Activated CD4-positive, alpha-beta memory T cell treated with anti-CD3 and anti-CD28 coated beads for 36 hours (primary cell): ENCODE data around the gene OCA2. TPM values are rescaled to one million over a fixed set of nuclear protein-coding genes. Genes with fewer than 3 reads are reported as not detected.
"Not testable (repeated sequence)": the region's sequence is repeated elsewhere in the genome, so short reads cannot be mapped to it uniquely, and the experiment has no call there.

ENCODE experiments used
- CTCF ChIA-PET: fragments of 350-600 bp; sonication (Branson Sonifier 250); formaldehyde crosslinking; loops from one replicate; lab custom pipeline; 2021; ENCODE audit warnings: antibody characterized with exemption, inconsistent platforms; lab: Charles Lee
- POLR2A ChIA-PET: fragments of 350-600 bp; sonication (Branson Sonifier 250); formaldehyde crosslinking; loops from one replicate; lab custom pipeline; 2021; ENCODE audit warnings: antibody characterized with exemption; lab: Charles Lee
- DNase-seq: peaks from one replicate; pipeline ENCODE4 v3.0.0-alpha.2; 2020
- H3K27ac Mint-ChIP-seq: one replicate; pipeline ENCODE4 v1.8.0; 2021; ENCODE audit warnings: mixed read lengths
- H3K27me3 Mint-ChIP-seq: one replicate; pipeline ENCODE4 v1.8.0; 2021; ENCODE audit warnings: mixed read lengths
- H3K36me3 Mint-ChIP-seq: one replicate; pipeline ENCODE4 v1.8.0; 2021; ENCODE audit warnings: mixed read lengths
- H3K4me1 Mint-ChIP-seq: one replicate; pipeline ENCODE4 v1.8.0; 2021; ENCODE audit warnings: low read depth, mixed read lengths
- H3K4me3 Mint-ChIP-seq: one replicate; pipeline ENCODE4 v1.8.0; 2021; ENCODE audit warnings: mild to moderate bottlenecking, mixed read lengths
- H3K9me3 Mint-ChIP-seq: one replicate; pipeline ENCODE4 v1.8.0; 2021; ENCODE audit warnings: mixed read lengths
- intact Hi-C: fragments of 100-400 bp; cut with micrococcal nuclease; formaldehyde crosslinking; loops from one replicate; pipeline ENCODE4 v1.15.1; 2023
- total RNA-seq, 2 experiments: library from RNA; stranded (reverse); gene quantifications; one replicate each; pipeline ENCODE4 v1.2.3, GENCODE V29; 2021

OCA2 gene
- total RNA-seq, 2 experiments from 2014 or later, result not detected

DNA sequence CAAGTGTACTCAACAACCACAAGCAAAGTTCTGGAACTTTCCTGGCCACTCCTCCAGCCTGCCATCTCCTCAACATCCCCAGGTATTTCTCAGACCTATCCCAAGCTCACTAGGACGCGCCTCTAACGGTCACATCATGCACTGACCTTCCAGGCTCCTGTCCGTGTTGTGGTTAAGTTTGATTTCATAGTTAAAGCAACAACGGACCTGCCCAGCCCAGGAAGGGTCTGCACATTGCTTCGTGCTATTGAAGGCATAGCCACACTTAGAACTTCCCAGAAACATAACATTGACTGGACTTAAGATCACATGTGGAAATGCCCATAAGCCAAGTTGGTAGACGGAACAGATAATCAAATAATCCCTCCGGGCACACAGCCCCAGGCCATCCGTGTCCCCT, 85.1 kb downstream of the OCA2 start:
- intact Hi-C loops, result no loop called here
- POLR2A ChIA-PET, result no interaction called here
- H3K4me3 Mint-ChIP-seq, result no peak overlapping the region

DNA sequence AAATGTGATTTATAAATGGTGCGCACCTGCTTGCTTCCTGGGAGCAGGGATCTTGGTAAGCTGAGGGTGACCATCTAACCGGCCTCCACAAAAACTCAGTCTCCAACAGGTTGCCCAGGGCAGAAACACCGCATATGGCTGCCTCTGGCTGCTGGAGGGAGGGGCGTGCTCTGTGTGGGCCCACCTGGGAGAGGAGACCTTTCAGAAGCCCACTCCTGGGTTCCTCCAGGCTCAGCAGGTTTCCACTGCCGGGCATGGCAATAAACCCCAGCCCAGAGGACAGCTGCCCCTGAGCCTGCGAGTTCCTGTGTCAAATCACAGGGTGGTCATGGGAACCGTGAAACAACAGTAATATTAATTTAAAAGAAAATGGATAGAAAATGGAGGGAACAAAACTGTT, 85.6 kb downstream of the OCA2 start:
- no peaks in the 10 kb centered on the region for H3K27me3 Mint-ChIP-seq
- H3K9me3 Mint-ChIP-seq, result no peaks in the 10 kb centered on the region
- no peaks in the 10 kb centered on the region for H3K4me1 Mint-ChIP-seq
- no peak overlapping the region for H3K27ac Mint-ChIP-seq
- CTCF ChIA-PET, result no interaction called here
- intact Hi-C loops, result no loop called here
- POLR2A ChIA-PET, result no interaction called here
- no peak for DNase-seq
- H3K36me3 Mint-ChIP-seq, result no peaks in the 10 kb centered on the region
- H3K4me3 Mint-ChIP-seq, result no peak overlapping the region

More for the DNA sequence above, 85.1 kb downstream of the OCA2 start:
- no peak overlapping the region for H3K27ac Mint-ChIP-seq
- no peaks in the 10 kb centered on the region for H3K36me3 Mint-ChIP-seq
- no peaks in the 10 kb centered on the region for H3K9me3 Mint-ChIP-seq
- no peaks in the 10 kb centered on the region for H3K27me3 Mint-ChIP-seq
- no peaks in the 10 kb centered on the region for H3K4me1 Mint-ChIP-seq
- no peak for DNase-seq
- CTCF ChIA-PET, result no interaction called here

DNA sequence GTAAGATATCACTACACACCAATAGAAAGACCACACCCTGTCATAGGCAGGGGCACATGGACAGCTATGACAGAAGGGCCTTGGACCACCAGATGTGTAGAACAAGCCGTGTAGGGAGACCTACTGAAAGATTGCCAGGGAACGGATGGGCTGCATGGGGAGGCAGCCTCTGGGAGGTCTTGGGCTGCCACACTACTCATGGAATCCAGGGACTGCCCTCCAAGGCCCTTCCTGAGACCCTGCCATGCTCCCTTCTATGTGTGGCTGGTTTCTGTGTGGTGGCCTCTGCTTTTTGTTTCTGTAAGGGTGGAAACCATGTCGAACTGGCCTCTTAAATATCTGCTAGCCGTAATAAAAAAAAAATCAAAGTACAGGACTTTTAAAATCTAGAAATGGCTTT, 86.9 kb downstream of the OCA2 start:
- Mint-ChIP-seq H3K4me3 (no peak overlapping the region), H3K36me3 (no peaks in the 10 kb centered on the region), H3K9me3 (no peaks in the 10 kb centered on the region), H3K4me1 (no peaks in the 10 kb centered on the region), H3K27me3 (no peaks in the 10 kb centered on the region), H3K27ac (no peak overlapping the region)
- POLR2A ChIA-PET, result no interaction called here
- CTCF ChIA-PET, result no interaction called here
- no peak for DNase-seq
- intact Hi-C loops, result no loop called here

DNA sequence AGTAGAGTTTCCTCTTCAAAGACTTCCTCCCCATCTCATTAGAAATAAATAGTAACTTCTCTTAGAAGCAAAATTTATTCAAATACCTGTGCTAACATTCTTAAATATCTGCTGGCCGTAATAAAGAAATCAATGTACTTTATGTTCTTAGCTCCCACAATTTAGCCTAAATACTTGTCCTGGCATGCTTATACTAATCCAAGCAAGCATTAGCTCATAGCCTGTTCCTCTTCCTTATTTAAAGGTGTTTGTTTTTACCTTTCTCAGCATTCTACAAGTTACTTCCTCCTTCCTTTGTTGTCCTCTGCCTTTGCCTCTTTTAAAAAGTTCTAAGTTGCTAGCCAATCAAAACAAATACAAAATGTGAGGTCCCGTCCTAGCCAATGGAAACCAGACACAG, 90.9 kb downstream of the OCA2 start:
- POLR2A ChIA-PET, H3K27ac Mint-ChIP-seq, intact Hi-C loops: not testable (repeated sequence)

DNA sequence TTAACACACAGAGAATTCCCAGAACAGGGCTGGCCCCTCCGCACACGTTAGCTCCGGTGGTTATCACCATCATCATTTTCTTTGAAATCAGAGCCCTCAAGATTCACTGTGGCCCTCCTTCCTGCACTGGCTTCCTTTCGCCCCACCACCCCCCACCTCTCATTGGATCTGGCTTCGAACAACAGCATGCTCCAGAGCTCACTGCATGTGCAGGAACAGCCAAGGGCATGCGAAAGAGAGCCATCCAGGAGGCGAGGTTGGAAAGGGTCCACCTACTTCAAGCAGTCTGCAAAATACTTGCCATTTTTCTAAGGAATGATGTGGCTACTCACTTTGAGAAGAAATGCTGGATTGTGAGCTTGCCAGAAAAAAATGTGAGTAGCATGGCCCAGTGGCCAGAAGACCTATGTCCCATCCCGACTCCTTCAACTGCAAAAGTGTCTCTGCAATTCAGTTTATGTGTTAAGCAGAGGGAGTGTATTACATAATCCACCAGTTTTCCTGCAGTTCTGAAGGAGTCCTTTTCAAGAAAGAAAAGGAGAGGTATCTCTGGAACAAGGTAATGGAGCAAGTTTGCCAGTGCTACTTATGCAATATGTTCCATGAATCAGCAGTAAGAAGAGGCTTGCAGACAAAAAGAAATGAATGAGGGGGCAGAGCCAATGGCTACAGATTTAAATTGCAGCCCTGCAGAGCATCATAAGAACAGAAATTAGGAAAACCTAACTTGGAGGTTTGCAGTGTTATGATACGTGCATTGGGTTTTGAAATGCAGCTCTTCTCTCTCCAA, 92.8 kb downstream of the OCA2 start:
- ChIA-PET POLR2A (no interaction called here), CTCF (no interaction called here)
- Mint-ChIP-seq H3K4me1 (no peaks in the 10 kb centered on the region), H3K4me3 (no peak overlapping the region), H3K27ac (no peak overlapping the region), H3K36me3 (no peaks in the 10 kb centered on the region), H3K9me3 (no peaks in the 10 kb centered on the region), H3K27me3 (peaks cover 4% of the 10 kb centered on the region)
- no peak for DNase-seq
- intact Hi-C loops, result no loop called here

More for the DNA sequence above, 90.9 kb downstream of the OCA2 start:
- H3K36me3 Mint-ChIP-seq, H3K4me3 Mint-ChIP-seq, H3K4me1 Mint-ChIP-seq, CTCF ChIA-PET, DNase-seq, H3K27me3 Mint-ChIP-seq, H3K9me3 Mint-ChIP-seq: not testable (repeated sequence)

DNA sequence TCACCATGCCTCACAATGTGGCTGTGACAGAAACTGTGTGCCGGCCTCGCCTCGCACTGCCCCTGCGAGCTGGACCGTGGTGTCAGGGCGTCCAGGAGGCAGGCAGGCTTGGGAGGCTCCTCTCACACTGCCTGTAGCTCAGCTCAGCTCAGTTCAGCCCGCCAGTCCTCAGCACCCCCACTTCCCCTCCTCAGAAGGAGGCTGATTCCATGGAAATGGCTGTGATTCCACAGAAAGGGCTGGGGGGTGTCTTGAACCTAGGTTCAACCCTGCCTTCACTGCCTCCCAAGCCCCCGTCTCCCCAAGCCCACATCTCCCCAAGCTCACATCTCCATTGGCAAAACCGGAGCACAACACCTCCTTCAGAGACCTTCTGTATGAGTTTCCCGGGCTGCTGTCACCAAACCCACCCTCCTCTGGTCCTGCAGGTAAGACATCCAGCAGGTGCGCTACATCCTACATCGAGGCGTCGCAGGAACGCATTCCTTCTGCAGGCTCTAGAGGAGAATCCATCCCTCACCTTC, 94.0 kb downstream of the OCA2 start:
- intact Hi-C loops, result no loop called here

DNA sequence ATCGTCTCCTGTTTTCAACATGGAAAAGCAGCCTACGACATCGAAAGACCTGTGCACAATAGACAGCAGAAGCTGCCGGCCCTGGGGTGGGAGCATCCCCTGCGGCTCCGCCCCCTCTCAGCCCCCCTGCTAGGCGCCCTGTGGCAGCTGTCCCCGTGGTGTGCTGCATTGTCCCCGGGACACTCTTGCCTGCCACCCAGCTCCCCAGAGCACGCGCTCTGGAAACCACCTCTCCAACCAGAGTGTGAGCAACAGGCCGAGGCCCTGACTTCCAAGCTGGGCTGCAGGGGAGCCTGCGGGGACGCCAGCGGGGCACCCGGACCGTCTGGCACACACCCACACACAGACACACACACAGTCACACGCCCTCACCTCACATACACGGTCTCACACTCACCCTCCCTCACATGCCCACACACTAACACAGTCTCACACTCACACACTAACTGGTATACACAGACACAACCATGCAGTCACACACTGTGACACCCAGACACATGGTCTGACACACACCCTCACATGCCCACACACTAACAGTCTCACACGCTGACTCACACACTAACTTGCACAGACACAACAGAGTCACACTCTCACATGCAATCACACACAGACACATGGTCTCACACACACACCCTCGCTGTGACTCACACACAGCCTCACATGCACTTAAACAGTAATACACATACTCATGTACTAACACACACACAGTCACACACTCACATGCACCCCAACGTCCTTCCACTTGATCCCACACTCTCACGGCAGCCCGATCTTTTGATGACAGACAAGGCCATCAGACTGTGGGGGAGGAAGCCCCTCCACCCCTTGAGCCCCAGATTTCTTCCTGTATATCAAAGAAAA, 94.7 kb downstream of the OCA2 start:
- Mint-ChIP-seq H3K9me3 (no peaks in the 10 kb centered on the region), H3K36me3 (no peaks in the 10 kb centered on the region), H3K4me1 (no peaks in the 10 kb centered on the region), H3K27me3 (peaks cover 4% of the 10 kb centered on the region), H3K27ac (no peak overlapping the region), H3K4me3 (no peak overlapping the region)
- DNase-seq, result no peak
- CTCF ChIA-PET, result no interaction called here
- intact Hi-C loops, result no loop called here
- POLR2A ChIA-PET, result no interaction called here

More for the DNA sequence above, 94.0 kb downstream of the OCA2 start:
- Mint-ChIP-seq H3K4me3 (no peak overlapping the region), H3K27ac (no peak overlapping the region), H3K36me3 (no peaks in the 10 kb centered on the region), H3K4me1 (no peaks in the 10 kb centered on the region), H3K27me3 (peaks cover 4% of the 10 kb centered on the region), H3K9me3 (no peaks in the 10 kb centered on the region)
- POLR2A ChIA-PET, result no interaction called here
- CTCF ChIA-PET, result no interaction called here
- no peak for DNase-seq

DNA sequence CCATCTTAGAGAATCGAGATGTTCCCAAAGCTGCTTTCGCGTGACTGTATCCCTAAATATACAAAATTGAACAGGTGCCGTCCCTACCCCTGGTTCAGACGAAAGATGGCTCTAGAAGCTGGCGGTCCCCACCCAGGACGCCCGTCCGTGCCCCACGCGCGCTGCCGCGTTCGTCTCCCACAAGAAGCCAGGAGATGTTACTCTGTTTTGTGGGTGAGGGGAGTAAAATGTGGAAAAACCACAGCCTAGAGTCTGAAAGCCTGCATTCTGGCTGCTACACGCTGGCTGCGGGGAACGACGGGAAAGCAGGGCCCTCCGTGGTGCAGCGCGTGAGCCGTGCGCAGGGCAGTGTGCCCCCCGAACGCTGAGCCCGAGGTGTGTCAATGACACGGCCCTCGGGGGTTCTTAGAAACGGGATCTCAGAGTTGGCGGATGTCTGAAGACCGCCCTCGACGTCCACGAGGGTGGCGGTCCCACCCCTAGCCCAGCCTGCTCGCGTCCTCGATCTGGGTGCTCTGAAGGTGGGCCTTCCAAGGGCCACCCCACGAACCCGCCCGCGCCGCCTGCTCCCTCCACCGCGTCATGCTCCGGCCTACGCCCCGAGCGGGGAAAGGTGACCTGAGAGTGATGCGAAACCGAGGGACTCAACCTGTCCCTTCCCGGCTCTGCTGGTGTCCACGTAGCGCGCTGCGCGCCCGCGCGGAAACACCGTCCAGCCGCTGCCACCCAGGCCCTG, 95.6 kb downstream of the OCA2 start:
- H3K27me3 Mint-ChIP-seq, result peaks cover 4% of the 10 kb centered on the region
- H3K27ac Mint-ChIP-seq, result no peak overlapping the region
- ChIA-PET CTCF (no interaction called here), POLR2A (no interaction called here)
- no peaks in the 10 kb centered on the region for H3K9me3 Mint-ChIP-seq
- DNase-seq, result no peak
- H3K36me3 Mint-ChIP-seq, result no peaks in the 10 kb centered on the region
- no peaks in the 10 kb centered on the region for H3K4me1 Mint-ChIP-seq
- intact Hi-C loops, result no loop called here
- no peak overlapping the region for H3K4me3 Mint-ChIP-seq

DNA sequence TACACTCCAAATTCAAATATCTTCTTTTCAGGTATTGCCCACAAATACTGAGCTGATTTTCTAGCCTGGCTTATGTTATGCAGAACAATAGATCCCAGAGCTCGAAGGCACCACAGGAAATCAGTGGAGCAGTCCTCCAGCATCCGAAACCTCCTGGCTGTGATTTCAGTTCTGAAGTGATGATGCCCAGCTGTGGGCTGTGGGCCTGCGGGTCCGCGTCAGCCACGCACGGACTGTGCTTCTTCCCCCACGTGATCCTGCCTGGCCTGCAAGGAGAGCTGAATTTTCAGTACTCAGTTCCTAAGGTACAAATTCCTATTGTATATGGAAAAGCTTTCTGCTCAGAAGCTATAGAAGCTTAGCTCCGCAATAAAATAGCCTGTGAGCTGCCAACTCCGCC, 96.2 kb downstream of the OCA2 start:
- Mint-ChIP-seq H3K4me3 (no peak overlapping the region), H3K27me3 (peaks cover 4% of the 10 kb centered on the region), H3K4me1 (no peaks in the 10 kb centered on the region), H3K27ac (no peak overlapping the region), H3K36me3 (no peaks in the 10 kb centered on the region), H3K9me3 (no peaks in the 10 kb centered on the region)
- DNase-seq, result no peak
- intact Hi-C loops, result no loop called here
- CTCF ChIA-PET, result no interaction called here
- POLR2A ChIA-PET, result no interaction called here

DNA sequence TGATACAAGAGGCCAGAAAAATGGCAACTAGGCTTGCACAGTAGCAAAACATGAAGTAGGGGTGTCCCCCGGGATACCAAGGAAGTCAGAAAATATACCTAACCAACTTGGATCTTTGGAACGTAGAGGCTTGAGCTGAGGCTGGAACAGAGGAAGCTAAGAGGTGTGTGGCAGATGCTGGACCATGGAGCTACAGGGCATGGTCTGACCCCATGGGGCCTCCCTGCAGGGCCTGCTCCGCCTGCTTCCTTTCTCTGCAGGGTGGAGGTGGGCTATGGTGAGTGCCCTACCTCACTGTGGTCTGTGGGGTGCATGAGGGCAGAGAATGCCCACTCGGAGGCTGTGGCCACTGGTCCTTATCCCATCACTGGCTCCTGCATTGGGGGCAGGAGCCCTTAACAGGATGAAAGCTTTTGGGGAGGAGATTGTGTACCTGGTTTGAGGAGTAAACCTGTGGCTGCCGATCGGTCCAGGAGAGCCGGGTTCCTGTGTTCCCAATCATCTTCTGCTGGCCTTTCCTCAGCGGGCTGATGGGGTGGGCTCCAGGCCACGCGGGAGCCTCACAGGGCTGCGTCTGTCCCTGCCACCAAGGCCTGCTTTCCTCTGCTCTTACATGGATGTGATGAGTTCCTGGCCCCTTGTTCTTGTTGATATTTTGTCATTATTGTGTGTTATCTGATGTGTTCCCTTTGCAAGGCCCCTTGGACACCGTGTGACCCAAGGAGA, 96.8 kb downstream of the OCA2 start:
- no peak for DNase-seq
- H3K4me1 Mint-ChIP-seq, result no peaks in the 10 kb centered on the region
- no peak overlapping the region for H3K27ac Mint-ChIP-seq
- ChIA-PET POLR2A (no interaction called here), CTCF (no interaction called here)
- no peaks in the 10 kb centered on the region for H3K36me3 Mint-ChIP-seq
- peaks cover 4% of the 10 kb centered on the region for H3K27me3 Mint-ChIP-seq
- H3K4me3 Mint-ChIP-seq, result no peak overlapping the region
- intact Hi-C loops, result no loop called here
- H3K9me3 Mint-ChIP-seq, result no peaks in the 10 kb centered on the region

DNA sequence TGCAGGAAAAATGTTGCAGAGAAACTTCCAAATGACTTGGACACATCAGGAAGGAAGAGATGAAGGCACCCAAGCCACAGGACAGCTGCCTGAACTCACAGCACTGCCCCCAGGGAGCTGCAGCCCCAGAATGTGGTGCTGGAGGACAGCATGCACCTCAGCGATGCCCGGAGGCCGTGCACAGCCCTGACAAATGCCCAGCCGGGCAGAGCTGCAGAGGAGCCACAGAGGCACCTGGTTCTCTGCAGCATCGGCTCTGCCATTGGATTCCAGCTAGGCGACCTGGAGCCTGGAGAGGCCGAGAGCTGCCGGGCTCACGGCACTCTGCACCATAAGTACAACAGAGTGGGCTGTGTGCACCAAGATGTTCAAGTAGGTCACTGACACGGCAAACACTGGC, 97.5 kb downstream of the OCA2 start:
- no peak overlapping the region for H3K27ac Mint-ChIP-seq
- POLR2A ChIA-PET, result no interaction called here
- no peaks in the 10 kb centered on the region for H3K36me3 Mint-ChIP-seq
- DNase-seq, result no peak
- no peaks in the 10 kb centered on the region for H3K4me1 Mint-ChIP-seq
- intact Hi-C loops, result no loop called here
- H3K27me3 Mint-ChIP-seq, result peaks cover 4% of the 10 kb centered on the region
- H3K9me3 Mint-ChIP-seq, result no peaks in the 10 kb centered on the region
- no peak overlapping the region for H3K4me3 Mint-ChIP-seq
- CTCF ChIA-PET, result no interaction called here
